ENCODE data around the gene RGMA. TPM values are rescaled to one million over a fixed set of nuclear protein-coding genes. Genes with fewer than 3 reads are reported as not detected.

Gene RGMA
- total and polyA plus RNA-seq, 10 of the 15 experiments (the other 5 are each of a cell fraction or from before 2014, with no cell fraction given) = not detected

GRCh38 chr15:93081399-93081798, 7.6 kb downstream of the RGMA start:
- Histone ChIP-seq H3K4me1 (ENCODE audit: control insufficient read depth, insufficient read depth, low read length) (no peaks in the 10 kb centered on the region), H3K36me3 (ENCODE audit: control insufficient read depth in 2 of 2, insufficient read depth in 2 of 2, low read length in 1 of 2) (no peaks in the 10 kb centered on the region), H3K4me2 (ENCODE audit: control insufficient read depth, insufficient read depth) (no peak overlapping the region), H3K27ac (ENCODE audit: control insufficient read depth, insufficient read depth) (no peak overlapping the region), H3K9me3 (replicated peaks; ENCODE audit: control insufficient read depth, insufficient read depth, low read length) (no peaks in the 10 kb centered on the region), H4K20me1 (ENCODE audit: control insufficient read depth, insufficient read depth) (no peaks in the 10 kb centered on the region), H3K79me2 (ENCODE audit: control insufficient read depth, insufficient read depth, low read length) (no peaks in the 10 kb centered on the region), H3K9ac (ENCODE audit: control insufficient read depth, insufficient read depth, low read length) (no peak overlapping the region), H2AFZ (ENCODE audit: control insufficient read depth, low read depth, low read length) (no peak overlapping the region), H3K27me3 (replicated peaks in 1 of 2; ENCODE audit: control insufficient read depth in 2 of 2, insufficient read depth in 2 of 2, low read length in 1 of 2) (peaks cover 0 to 1% of the 10 kb centered on the region in 2 experiments; a peak in 3 of 4 replicates), H3K4me3 (no peak overlapping the region)
- 19% methylated on average over 5 of the region's 5 CpGs for WGBS (ENCODE audit: insufficient coverage, insufficient replicate concordance, low lambda C conversion rate, missing lambda C conversion rate)
- CTCF ChIA-PET = no interaction called here
- FAIRE-seq = no peak
- RAD21 ChIA-PET (ENCODE audit: unreplicated experiment) = no interaction called here
- ATAC-seq = no peak
- intact Hi-C loops (cut with micrococcal nuclease; ENCODE audit: unreplicated experiment) = no loop called here
- POLR2A ChIA-PET = no interaction called here
- BruUV-seq (replicated peaks) = no TSS peak
- no peak for DNase-seq (ENCODE audit: low read depth, low spot score)
- no peak for TF ChIP-seq TBL1XR1 (IDR thresholded peaks at IDR 0.05; ENCODE audit: low read depth, low read length)
- SMC1A ChIA-PET (ENCODE audit: uncharacterized antibody, unreplicated experiment) = no interaction called here
- in situ Hi-C loops (cut with MboI) = no loop called here

- RAD21 ChIA-PET (ENCODE audit: unreplicated experiment) = no interaction called here
- no peak overlapping the region for H3K27ac ChIP-seq (ENCODE audit: control insufficient read depth, insufficient read depth)
- CTCF ChIA-PET = no interaction called here
- no TSS peak for BruUV-seq (replicated peaks)
- no peaks in the 10 kb centered on the region for H3K36me3 ChIP-seq (ENCODE audit: control insufficient read depth in 2 of 2, insufficient read depth in 2 of 2, low read length in 1 of 2)
- TF ChIP-seq NKRF (conservative IDR thresholded peaks at IDR 0.05) (no peak), CBX5 (IDR thresholded peaks at IDR 0.05; ENCODE audit: low read depth) (no peak), ZNF592 (IDR thresholded peaks at IDR 0.05) (no peak)
- no peaks in the 10 kb centered on the region for H3K4me1 ChIP-seq (ENCODE audit: control insufficient read depth, insufficient read depth, low read length)
- in situ Hi-C loops (cut with MboI) (no loop called here), intact Hi-C loops (cut with micrococcal nuclease; ENCODE audit: unreplicated experiment) (no loop called here)
- ATAC-seq (no peak), FAIRE-seq (no peak), DNase-seq (ENCODE audit: low read depth, low spot score) (no peak)
- 1% methylated on average over 6 of the region's 6 CpGs for WGBS (ENCODE audit: insufficient coverage, insufficient replicate concordance, low lambda C conversion rate, missing lambda C conversion rate)
- H3K27me3 ChIP-seq (replicated peaks in 1 of 2; ENCODE audit: control insufficient read depth in 2 of 2, insufficient read depth in 2 of 2, low read length in 1 of 2) = peaks cover 0 to 1% of the 10 kb centered on the region in 2 experiments; a peak in 3 of 4 replicates
- H3K79me2 ChIP-seq (ENCODE audit: control insufficient read depth, insufficient read depth, low read length) = no peaks in the 10 kb centered on the region
- no peak overlapping the region for H3K4me2 ChIP-seq (ENCODE audit: control insufficient read depth, insufficient read depth)
- H2AFZ ChIP-seq (ENCODE audit: control insufficient read depth, low read depth, low read length) = no peak overlapping the region
- H4K20me1 ChIP-seq (ENCODE audit: control insufficient read depth, insufficient read depth) = no peaks in the 10 kb centered on the region
- POLR2A ChIA-PET = no interaction called here
- SMC1A ChIA-PET (ENCODE audit: uncharacterized antibody, unreplicated experiment) = no interaction called here
- no peaks in the 10 kb centered on the region for H3K9me3 ChIP-seq (replicated peaks; ENCODE audit: control insufficient read depth, insufficient read depth, low read length)
- no peak overlapping the region for H3K4me3 ChIP-seq
- no peak overlapping the region for H3K9ac ChIP-seq (ENCODE audit: control insufficient read depth, insufficient read depth, low read length)
These were observed 8.6 kb downstream of the RGMA start for GRCh38 chr15:93080451-93080850.

Measured in GM12878 (cell line).